ENCODE data around the gene TPCN1.

The TPCN1 gene

DNA sequence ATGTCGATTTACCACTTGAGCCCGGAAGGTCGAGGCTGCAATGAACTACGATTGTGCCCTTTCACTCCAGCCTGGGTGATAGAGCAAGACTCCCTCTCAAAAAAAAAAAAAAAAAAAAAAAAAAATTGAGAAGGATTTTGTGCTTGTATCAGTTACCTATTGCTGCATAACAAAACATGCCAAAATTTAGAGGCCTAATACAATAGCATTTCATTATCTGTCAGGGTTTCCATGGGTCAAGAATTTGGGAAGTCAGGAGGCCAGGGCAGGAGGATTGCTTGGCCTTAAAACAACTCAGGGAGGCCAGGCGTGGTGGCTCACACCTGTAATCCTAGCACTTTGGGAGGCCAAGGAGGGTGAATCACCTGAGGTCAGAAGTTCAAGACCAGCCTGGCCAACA lies 118.3 kb downstream of the TPCN1 start:
- DNase-seq (ENCODE audit: low spot score) = no peak

GRCh38 chr12:113340061-113340460 lies 118.8 kb downstream of the TPCN1 start:
- DNase-seq (ENCODE audit: low spot score) = no peak

- no peak for DNase-seq (ENCODE audit: low spot score)
These were observed 120.3 kb downstream of the TPCN1 start for GRCh38 chr12:113341535-113341934.

GRCh38 chr12:113345318-113345717 lies 124.1 kb downstream of the TPCN1 start:
- DNase-seq (ENCODE audit: low spot score) = no peak

GRCh38 chr12:113346353-113346752 lies 125.1 kb downstream of the TPCN1 start:
- DNase-seq (ENCODE audit: low spot score) = no peak

DNA sequence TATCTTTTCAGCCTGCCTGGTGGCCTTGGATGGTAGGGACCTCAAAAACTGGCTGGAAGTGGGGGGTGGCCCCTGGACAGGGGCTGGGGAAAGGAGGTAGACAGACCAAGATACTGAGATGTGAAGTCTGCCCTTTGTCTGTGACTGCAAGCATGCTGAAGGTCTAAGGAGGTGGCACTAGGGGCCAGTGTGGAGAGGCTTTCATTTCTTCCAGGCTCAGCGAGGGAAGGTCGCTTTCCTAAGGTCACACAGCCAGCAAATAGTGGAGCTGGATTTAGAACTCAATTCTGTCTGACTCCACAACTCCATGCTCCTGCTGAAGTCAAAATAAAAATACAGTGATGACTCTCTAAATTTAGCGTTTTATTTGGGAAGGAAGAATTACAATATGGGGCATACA lies 125.8 kb downstream of the TPCN1 start:
- no peak for DNase-seq (ENCODE audit: low spot score)

DNA sequence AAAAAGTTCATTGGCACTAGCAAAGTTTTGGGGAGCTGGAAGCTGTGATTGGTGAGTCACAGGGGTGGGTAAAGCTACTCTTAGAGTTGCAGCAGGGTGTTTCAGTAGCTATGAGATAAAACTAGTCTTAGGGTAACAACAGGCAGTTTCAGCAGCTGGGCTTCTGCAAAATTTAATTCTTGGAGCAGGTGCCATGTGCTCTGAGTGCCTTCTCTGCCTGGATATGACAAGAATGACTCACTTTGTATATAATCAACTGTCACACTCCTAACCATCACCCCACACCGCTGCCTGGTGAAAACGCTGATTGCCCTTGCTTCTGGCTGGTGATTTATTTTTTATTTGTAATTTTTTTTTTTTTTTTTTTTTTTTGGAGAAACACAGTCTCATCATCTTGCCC lies 126.6 kb downstream of the TPCN1 start:
- DNase-seq (ENCODE audit: low spot score) = no peak
